NCI-H460 (cell line): ENCODE measurements around the gene LGALS4. TPM values are rescaled to one million over a fixed set of nuclear protein-coding genes. Genes with fewer than 3 reads are reported as not detected.
"Not testable (repeated sequence)": the region's sequence is repeated elsewhere in the genome, so short reads cannot be mapped to it uniquely, and the experiment has no call there.

ENCODE experiments used
- DNase-seq: peaks from one replicate; pipeline ENCODE4 v3.0.0-alpha.2; 2016; ENCODE audit warnings: low read depth; ENCODE audit errors: extremely low read depth
- total RNA-seq: library from RNA; depleted of rRNA; stranded (reverse); fragments of >200 nt; shearing (Covaris generic); gene quantifications from 2 replicates; pipeline ENCODE4 v1.2.3, GENCODE V29; 2014

LGALS4 gene
- total RNA-seq, 1 experiment from 2014 or later, result not detected

DNA sequence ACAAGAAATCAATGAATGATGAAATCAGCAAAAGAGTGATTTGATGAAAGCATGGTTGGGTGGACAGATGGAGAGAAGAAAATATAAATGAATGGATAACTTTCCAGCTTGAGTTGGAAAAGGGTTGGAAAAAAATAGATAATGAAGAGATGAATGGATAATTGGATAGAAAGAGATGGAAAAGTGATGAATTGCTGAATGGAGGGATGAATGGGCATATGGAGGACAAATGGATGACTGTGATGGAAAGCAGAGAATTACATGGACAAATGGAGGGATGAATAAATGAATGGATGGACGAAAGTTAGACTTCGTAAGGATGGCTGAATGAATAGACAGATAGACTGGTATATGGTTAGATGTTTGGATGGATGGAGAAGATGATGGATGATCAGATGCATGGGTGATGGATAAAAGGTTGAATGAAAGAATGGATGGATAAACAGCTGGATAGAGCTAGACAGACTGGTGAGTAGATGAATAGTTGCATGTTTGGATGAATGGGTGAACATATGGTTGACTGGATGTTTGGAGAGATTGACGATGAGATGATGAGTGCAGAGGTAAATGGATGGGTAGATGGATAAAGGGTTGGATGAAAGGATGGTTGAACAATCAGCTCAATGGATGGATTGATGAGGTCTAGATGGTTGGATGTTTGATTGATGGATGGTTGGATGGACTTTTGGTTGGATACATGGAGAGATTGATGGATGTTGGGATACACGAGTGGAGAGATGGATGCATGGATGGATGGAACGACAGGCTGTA is 12.0 kb downstream of the LGALS4 start:
- no peak for DNase-seq

DNA sequence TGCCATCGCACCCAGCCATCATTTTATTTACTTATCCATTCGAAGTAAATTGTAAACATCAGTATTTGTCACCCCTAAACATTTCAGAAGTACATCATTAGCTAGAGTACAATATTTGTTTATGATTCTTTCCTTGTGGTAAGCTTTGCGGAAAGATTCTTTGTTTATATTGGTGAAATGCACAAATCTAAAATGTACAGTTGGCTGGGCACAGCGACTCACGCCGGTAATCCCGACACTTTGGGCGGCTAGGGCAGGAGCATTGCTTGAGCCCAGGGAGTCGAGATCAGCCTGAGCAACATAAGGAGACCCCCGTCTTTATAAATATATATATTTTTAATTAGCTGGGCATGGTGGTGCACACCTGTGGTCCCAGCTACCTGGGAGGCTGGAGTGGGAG is 13.6 kb downstream of the LGALS4 start:
- DNase-seq, result no peak

DNA sequence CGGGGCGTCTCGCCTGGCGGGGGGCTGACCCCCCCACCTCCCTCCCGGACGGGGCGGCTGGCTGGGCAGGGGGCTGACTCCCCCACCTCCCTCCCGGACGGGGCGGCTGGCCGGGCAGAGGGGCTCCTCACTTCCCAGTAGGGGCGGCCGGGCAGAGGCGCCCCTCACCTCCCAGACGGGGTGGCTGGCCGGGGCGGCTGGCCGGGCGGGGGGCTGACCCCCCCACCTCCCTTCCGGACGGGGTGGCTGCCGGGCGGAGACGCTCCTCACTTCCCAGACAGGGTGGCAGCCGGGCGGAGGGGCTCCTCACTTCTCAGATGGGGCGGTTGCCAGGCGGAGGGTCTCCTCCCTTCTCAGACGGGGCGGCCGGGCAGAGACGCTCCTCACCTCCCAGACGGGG is 15.0 kb downstream of the LGALS4 start:
- not testable (repeated sequence) for DNase-seq

DNA sequence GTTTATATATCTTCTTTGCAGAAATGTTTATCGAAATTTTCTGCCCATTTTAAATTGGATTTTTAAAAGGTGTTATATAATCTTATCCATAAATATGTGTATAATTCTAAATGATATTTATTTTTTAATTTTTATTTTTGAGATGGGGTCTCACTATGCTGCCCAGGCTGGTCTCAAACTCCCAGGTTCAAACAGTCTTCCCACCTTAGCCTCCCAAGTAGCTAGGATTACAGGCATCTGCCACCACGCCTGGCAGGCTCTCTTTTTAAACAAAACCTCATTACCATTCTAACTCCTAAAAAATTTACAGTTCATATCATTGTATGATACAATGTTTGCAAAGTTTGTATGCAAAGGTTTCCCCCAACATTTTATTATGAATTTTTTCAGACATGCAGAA is 16.6 kb downstream of the LGALS4 start:
- DNase-seq, result no peak

GRCh38 chr19:38795549-38795948 is 17.2 kb downstream of the LGALS4 start:
- DNase-seq, result no peak

GRCh38 chr19:38793671-38794070 is 19.1 kb downstream of the LGALS4 start:
- DNase-seq, result no peak

DNA sequence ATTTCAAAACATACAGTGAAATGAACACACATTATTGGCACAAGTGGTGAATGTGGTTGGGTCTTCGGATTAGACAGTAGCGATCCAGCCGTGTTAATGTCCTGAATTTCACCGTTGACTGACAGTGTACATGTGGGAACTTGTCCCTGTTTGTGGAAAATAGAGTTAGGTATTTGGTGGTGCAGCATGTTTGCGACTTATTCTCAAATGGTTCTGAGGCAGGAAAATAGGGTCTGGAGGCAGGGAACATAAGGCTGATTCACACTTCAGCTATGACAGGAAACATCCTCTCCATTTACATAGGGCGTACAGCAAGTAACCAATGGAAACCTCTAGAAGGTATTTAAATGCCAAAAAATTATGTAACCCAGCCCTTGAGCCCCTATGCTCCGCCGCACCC is 19.6 kb downstream of the LGALS4 start:
- no peak for DNase-seq

DNA sequence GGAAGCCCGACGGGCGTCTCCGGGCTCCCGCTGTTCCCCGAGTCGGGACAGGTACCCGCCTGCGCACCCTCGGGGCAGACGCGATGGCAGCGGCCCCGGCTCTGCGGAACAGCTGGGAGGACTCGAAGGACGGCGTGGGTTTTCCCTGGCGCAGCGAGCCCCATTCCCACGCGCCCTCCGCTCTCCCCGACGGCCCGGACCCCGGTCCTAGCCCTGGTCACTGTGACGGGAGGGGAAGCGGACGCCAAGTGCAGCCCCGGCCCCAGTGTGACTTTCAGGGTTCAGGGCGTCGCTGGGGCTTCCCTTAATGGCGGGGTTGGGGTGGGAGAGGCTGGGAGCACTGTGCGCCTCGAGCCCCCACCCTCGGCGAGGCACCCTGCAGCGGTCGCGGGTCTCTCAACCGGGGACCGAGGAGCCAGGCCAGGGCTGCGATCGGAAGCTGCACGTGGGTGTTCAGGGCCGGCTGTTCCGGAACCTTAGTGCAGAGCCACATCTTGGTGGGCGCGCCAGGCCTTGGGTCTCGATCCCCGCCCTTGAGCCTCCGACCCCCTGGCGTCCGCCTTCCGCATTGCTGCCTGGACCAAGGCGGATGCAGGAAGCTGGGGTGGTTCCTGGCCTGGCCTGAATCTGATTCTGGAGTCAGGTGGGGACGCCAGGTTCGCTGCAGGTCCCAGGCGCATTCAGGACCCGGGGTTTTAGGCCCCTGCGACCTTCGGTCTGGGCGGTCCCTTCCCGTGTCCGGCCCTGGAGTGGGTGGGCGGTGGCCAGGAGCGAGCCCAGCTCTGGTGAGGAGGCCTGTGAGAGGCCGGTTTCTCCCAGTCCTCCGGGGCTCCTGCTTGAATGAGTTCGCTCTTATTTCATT is 20.3 kb downstream of the LGALS4 start:
- DNase-seq, result no peak

DNA sequence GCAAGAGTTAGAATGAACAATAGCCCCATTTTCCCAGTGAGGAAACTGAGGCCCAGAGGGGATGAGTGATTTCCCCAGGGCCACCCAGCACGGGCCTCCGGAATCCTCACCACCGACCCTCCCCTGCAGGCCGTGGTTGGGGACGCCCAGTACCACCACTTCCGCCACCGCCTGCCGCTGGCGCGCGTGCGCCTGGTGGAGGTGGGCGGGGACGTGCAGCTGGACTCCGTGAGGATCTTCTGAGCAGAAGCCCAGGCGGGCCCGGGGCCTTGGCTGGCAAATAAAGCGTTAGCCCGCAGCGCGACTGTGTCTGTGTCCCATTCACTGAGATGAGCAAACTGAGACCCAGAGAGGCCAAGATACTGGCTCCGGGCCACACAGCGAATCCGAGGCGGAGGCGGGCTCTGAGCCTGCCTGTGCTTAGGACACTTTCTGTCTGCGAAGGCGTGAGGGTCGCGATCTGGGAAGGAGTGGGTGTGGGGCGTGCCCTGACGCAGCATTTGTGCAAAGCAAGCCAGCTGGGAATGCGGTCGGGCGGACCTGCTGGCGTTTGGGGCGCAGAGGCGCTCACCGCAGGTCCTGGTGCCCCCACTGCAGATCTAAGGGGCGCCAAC is 21.2 kb downstream of the LGALS4 start:
- not testable (repeated sequence) for DNase-seq

- DNase-seq, result not testable (repeated sequence)
Observed at GRCh38 chr19:38790507-38791403, 22.0 kb downstream of the LGALS4 start.

- DNase-seq, result no peak
Observed at GRCh38 chr19:38788478-38789243, 24.1 kb downstream of the LGALS4 start, which contains the start of gene LGALS7B. LGALS7B (plus strand) TSS chr19:38789200; CDS start chr19:38789227, 27 bp downstream.

- no peak for DNase-seq
Observed at GRCh38 chr19:38786572-38787265, 26.0 kb downstream of the LGALS4 start.

GRCh38 chr19:38786061-38786460 is 26.7 kb downstream of the LGALS4 start:
- DNase-seq, result not testable (repeated sequence)

- DNase-seq, result no peak
Observed at GRCh38 chr19:38785187-38785699, 27.5 kb downstream of the LGALS4 start.

GRCh38 chr19:38784224-38784623 is 28.5 kb downstream of the LGALS4 start:
- DNase-seq, result no peak

GRCh38 chr19:38782212-38782611 is 30.5 kb downstream of the LGALS4 start:
- DNase-seq, result not testable (repeated sequence)

- no peak for DNase-seq
Observed at GRCh38 chr19:38781058-38781457, 31.7 kb downstream of the LGALS4 start.

GRCh38 chr19:38780443-38780842 is 32.3 kb downstream of the LGALS4 start:
- DNase-seq, result no peak

DNA sequence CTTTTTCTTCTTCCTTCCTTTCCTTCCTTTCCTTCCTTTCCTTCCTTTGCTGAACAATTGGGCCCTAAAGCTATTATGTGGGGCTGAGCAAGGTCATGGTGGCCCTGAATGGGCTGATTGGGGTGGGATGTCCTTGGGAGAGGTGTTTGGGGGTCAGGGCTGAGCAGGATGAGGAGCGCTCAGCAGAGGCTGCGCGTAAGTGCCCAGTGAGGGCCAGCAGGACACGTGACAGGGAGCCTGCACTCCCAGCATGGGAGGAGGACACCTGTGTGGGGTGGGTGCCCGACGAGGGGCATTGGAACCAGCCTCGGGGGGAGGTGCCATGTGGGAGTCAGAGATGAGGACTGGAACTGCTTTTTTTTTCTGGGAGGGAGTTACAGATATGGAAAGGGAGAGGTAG is 34.0 kb downstream of the LGALS4 start:
- DNase-seq, result no peak
